ENCODE results near the gene GALNT17.

GRCh38 chr7:71708710-71709109, 576.8 kb downstream of the GALNT17 start:
- TF ChIP-seq, protein P1, sequence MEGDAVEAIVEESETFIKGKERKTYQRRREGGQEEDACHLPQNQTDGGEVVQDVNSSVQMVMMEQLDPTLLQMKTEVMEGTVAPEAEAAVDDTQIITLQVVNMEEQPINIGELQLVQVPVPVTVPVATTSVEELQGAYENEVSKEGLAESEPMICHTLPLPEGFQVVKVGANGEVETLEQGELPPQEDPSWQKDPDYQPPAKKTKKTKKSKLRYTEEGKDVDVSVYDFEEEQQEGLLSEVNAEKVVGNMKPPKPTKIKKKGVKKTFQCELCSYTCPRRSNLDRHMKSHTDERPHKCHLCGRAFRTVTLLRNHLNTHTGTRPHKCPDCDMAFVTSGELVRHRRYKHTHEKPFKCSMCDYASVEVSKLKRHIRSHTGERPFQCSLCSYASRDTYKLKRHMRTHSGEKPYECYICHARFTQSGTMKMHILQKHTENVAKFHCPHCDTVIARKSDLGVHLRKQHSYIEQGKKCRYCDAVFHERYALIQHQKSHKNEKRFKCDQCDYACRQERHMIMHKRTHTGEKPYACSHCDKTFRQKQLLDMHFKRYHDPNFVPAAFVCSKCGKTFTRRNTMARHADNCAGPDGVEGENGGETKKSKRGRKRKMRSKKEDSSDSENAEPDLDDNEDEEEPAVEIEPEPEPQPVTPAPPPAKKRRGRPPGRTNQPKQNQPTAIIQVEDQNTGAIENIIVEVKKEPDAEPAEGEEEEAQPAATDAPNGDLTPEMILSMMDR (tag by site-specific recombination; IDR thresholded peaks at IDR 0.05): no peak
- no peak for TF ChIP-seq IKZF3 (tag by site-specific recombination; IDR thresholded peaks at IDR 0.05)

All from HEK293 (cell line).